Measurements from ENCODE around the gene ZNF367. TPM values are rescaled to one million over a fixed set of nuclear protein-coding genes. Genes with fewer than 3 reads are reported as not detected.

The ZNF367 gene
- 2.8 and 5.0 TPM in 2 replicates for total RNA-seq

GRCh38 chr9:96418083-96418919 is at the start of gene ZNF367:
TSS of gene ZNF367 (minus strand) at chr9:96418370. CDS start at chr9:96418032, 338 bp downstream.

DNA sequence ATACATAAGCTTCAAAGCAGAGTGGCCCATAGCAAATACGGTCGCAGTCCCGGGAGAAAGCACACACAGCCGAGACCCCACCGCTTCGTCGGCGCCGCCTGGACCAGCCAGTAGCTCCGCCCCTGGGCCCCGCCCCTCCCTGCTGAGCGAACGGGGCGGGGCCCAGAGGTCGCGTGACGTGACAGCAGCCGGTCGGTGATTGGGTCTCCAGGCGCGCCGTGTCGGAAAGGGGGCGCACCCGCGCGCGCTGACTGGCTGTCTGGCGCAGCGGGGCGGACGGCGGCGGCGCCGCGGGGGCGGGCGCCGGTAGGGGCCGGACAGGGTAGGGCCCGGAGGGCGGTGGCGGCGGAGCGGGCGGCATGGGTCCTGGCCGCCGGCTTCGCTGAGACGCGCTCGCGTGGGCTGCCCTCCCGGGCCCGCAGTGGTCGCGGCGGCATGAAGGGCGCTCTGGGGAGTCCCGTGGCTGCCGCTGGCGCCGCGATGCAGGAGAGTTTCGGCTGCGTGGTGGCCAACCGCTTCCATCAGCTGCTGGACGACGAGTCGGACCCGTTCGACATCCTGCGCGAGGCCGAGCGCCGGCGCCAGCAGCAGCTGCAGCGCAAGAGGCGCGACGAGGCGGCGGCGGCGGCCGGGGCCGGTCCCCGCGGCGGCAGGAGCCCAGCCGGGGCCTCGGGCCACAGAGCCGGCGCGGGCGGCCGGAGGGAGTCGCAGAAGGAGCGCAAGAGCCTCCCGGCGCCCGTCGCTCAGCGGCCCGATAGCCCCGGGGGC is 31.9 kb upstream of the ZNF367 start, which contains the start of gene HABP4:
Gene HABP4 (plus strand): TSS at position 325 of the 768 bp plus-strand sequence. CDS start 111 bp downstream, at position 436.

DNA sequence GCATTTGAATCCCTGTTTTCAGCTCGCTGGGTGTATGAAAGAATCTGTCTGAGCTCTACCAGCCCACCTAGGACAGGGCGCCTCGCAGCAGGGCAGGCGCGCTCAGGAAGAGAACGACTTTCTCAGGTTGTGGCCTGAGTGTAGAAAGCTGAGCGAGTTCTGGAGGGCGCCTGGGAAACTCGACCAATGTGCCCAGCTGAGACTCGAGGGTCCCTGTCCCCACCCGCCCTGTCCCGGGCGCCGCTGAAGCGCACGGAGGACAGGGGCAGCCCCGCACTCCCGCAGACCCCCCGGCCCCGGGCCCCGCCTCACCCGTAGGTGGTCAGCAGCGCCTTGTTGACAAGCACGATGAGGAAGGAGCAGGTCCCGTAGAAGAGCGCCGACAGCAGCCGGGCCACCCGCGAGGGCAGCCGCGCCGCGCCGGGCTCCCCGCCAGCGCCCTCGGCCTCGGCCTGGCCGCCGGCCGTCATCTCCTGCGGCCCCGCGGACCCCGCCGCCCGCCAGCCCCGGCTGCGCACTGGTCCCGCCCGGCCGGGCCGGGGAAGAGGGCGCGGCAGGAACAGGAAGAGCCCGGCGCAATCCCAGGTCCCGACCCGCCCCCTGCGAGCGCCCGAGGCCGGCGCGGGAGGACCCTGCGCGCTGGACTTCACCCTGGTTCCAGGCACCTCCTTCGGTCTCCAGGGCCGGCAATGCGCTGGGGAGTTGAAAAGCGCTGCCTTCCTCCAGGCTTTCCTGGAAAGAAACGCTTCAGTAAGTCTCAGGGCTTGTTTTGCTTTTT is 34.8 kb downstream of the ZNF367 start, which contains the start of gene SLC35D2:
Gene SLC35D2 (minus strand): TSS at position 547 of the 778 bp plus-strand sequence. CDS start 77 bp downstream, at position 470.

Other genes with a start within 250 kb of the ZNF367 start
- 0.93 and 1.6 TPM in 2 replicates for gene HSD17B3, start 116.2 kb downstream of the ZNF367 start, total RNA-seq
- gene SLC35D2, start 34.7 kb downstream of the ZNF367 start, total RNA-seq, result 12.7 and 13.5 TPM in 2 replicates
- 5.4 and 5.6 TPM in 2 replicates for gene HABP4, start 31.8 kb upstream of the ZNF367 start, total RNA-seq
- 9.3 and 15.4 TPM in 2 replicates for gene CDC14B, start 201.5 kb upstream of the ZNF367 start, total RNA-seq
- 5.5 and 5.8 TPM in 2 replicates for gene PRXL2C, start 236.9 kb upstream of the ZNF367 start, total RNA-seq

All from airway epithelial cell (primary cell).